GM19468 (cell line): ENCODE measurements around the gene ZNF275.
A peak's percentile ranks its signal among the peaks of the same experiment; 100 is the strongest.
"Not testable (repeated sequence)": the region's sequence is repeated elsewhere in the genome, so short reads cannot be mapped to it uniquely, and the experiment has no call there.

Experiments used
- ATAC-seq: cut with Tn5 transposase; IDR thresholded peaks from one replicate; pipeline ENCODE4 v1.9.1; 2021; ENCODE audit warnings: mild to moderate bottlenecking, moderate library complexity, moderate number of reproducible peaks; ENCODE audit not compliant: unreplicated experiment; ENCODE audit errors: extremely low read depth

The ZNF275 gene, protein sequence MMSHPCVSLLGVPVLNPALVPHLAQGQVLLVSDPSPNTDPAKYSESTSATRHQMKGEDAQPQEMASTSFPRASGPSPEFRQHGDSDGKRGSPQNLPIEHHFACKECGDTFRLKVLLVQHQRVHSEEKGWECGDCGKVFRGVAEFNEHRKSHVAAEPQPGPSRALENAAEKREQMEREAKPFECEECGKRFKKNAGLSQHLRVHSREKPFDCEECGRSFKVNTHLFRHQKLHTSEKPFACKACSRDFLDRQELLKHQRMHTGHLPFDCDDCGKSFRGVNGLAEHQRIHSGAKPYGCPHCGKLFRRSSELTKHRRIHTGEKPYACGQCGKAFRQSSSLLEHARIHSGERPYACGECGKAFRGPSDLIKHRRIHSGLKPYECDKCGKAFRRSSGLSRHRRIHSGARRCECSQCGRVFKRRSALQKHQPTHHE

DNA sequence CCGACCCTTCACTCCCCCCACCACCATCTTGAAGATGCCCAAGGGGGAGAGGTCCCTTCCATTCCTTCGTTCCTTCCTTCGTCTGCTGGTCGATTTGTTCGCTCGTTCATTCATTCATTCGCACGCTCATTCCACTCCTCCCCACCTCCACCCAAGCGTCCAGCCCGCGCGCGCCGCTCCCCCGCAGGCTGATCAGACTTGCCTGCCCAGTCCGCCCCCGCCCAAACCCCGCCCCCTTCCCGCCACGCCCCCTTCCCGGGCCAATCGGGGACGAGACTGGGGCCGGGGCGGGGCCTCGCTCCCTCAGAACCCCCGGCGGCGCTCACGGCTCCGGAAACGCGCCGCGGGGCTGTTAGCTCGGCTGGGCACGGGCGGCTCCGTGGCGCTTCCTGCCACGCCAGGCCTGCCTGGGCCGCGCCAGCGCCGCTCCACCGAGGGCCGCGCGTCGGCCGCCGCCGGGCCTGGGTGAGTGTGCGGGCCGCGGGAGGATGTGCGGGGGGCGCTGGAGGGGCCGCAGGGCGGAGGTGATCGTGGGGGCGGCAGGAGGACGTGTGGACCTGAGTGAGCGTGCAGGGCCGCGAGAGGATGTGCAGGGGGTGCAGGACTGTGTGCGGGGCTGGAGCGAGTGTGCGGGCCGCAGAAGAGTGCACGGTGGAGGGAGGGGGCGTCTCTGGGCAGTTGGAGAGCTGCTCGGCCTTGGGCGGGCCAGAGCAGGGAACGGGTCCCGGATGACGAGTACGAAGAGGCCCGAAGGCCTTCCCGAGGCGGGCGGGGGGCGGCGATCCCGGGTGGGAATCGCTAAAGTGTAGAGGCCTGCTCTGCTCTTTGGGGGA lies at the start of gene ZNF275:
Gene ZNF275 (plus strand): TSS at position 333 of the 833 bp plus-strand sequence. CDS start 2,527 bp downstream, outside the sequence.
- ATAC-seq = peak; percentile 59

DNA sequence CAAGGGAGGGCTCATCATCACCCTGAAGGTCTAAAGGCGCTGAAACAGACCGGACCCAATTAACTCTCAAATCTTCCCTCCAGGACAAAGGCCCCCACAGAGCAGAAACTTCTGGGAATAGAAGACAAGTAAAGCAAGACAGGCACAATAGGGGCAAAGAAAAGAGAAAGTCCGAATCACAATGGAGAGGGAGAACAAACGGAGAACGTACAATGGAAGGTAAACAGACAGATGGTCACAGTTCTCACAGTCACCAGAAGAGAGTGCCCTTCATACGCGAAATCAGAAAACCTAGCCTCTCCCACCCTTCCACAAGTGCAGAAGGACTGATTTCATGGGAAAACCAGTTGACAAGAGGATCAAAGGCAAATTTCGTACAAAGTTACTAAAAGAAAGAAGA lies 48.3 kb upstream of the ZNF275 start:
- ATAC-seq = not testable (repeated sequence)

DNA sequence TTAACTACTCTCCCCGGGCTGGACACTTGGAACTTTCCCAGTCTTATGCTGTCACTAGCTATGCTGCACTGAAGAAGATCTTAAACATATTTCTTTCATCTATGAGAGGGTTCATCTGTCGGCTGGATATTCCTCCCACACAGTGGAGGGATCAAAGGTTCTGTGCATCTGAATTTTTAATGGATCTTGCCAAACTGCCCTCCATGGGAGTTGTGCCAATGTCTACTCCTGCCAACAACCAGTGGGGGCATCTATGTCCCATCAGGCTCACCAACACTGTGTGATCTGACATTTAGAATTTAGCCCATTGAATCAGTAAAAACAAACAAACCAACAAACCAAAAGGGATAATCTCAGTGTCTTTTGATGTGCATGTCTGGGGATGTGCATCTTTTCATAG lies 45.1 kb upstream of the ZNF275 start:
- ATAC-seq = not testable (repeated sequence)

DNA sequence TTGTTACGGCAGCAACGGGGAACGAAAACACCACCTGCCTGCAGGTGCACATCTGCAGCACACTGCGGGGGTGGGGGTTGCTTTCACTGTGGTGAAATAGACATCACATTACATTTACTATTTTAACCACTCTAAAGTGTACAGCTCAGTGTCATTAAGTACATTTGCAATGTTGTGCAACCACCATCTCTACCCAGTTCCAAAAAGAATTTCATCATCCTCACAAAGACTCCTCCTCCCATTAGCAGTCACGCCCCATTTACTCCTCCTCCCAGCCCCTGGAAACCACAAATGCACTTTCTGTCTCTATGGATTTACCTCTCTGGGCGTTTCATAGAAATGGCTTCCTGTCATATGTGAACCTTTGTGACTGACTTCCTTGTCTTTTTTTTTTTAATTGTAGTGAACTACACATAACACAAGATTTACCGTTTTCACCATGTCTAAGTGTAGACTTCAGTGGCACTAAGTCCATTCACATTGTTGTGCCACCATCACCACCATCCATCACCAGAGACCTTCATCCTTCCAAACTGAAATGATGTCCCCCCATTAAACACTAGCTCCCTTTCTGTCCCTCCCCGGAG lies 40.4 kb upstream of the ZNF275 start:
- not testable (repeated sequence) for ATAC-seq

DNA sequence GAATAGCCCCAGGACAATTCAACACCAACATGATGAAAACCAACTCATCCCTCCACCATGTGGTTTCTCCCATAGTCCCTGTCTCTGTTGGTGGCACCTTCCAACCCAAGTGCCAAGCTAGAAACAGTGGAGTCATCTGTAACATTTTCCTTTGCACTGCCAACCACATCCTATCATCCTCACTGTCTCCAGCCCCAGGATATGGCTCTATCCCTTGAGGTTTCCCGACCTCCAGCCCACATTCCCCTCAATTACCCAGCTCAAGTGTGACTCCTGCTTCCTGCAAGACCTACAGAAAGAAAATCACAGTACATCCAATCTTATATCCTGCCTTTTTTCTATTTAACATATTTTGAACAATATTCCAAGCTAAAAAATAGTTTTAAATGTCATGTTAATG lies 36.6 kb upstream of the ZNF275 start:
- no peak for ATAC-seq

DNA sequence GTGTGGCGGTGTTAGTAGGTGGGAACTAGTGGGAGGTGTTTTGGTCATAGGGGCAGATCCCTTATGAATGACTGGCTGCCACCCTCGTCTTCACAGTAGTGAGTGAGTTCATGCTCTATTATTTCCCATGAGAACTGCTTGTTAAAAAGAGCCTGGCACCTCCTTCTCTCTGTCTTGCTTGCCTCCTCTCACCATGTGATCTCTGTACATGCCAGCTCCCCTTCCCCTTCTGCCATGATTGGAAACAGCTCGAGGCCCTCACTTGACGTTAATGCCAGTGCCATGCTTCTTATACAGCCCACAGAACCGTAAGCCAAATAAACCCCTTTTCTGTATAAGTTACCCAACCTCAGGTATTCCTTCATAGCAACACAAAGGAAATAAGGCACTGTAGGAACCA lies 34.1 kb upstream of the ZNF275 start:
- ATAC-seq = no peak

DNA sequence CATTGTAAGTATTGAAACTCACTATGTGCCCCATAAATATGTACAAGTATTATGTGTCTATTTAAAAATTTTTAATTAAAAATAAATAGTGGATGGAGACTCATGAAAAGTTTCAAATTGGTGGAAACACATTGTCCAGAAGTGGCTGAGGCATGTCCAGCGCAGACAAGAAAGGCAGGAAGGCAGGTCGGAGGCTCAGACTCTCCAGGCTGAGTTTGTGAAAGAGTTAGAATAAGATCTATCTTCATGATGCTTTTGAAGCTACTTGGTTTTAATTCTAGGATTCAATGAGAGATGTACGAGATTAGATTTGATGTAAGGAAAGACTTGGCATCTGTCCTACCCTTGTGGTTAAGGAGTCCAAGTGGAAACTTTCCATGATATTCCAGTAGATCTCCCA lies 32.2 kb upstream of the ZNF275 start:
- ATAC-seq = no peak

DNA sequence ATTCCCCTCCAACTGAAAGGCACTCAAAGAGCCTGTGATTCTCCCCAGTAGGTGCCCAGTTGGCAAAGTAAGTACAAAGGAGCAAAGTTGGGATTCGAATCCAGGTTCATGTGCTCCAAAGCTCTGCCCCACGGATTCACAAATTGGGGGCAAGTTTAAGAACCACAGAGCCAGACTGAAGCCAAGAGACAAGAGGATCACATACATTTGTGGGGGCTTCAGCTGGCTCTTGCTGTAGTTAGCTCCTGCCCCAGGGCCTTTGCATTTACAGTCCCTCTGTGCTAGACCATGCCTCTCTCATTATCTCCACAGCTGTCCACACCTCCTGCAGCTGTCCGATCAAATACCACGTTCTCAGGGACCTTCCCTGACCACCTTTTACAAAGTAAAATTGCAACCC lies 31.2 kb upstream of the ZNF275 start:
- no peak for ATAC-seq

DNA sequence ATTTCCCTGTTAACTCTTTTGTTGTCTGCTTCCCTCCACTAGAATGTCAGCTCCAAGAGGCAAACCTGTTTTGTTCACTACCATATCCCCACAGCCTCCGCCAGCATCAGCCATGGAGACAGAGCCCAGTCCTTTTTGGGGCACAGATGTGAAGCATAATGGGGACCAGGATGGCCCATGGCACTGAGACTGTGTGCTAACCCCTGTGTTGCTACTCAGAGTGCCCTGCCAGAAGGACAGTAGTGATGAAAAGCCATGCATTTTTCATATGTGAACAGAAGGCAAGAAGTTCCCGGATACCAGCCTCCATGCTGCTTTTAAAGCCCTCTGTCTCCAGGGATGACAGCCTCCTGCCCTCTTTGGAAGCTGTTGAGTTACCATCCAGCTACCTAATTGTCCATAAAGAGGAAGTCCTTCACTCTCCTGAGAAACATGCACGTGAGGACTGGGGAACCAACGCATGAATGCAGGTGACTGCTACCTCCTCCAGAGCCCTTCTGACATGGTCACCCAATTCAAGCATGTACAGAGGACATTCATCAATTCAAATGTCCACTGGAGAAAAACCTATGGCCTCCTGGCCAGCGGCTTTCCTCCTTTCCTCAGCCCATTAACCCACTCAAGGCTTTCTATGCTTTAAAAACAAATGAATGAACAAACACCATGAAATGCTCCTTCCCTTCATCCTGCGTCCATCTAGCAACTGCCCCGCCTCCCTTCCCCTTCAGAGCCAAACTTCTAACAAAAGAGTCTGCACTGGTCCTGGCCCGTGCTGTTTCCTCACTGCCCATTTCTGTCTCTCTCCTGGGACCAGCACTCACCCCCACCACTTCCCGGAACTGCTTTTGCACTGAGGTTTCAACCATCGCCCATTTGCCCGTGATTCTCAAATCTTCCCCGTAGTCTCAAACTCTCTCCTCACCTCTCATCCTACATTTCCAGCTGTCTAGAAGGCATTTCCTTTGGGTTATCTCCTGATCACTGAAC lies 30.4 kb upstream of the ZNF275 start:
- ATAC-seq = no peak

DNA sequence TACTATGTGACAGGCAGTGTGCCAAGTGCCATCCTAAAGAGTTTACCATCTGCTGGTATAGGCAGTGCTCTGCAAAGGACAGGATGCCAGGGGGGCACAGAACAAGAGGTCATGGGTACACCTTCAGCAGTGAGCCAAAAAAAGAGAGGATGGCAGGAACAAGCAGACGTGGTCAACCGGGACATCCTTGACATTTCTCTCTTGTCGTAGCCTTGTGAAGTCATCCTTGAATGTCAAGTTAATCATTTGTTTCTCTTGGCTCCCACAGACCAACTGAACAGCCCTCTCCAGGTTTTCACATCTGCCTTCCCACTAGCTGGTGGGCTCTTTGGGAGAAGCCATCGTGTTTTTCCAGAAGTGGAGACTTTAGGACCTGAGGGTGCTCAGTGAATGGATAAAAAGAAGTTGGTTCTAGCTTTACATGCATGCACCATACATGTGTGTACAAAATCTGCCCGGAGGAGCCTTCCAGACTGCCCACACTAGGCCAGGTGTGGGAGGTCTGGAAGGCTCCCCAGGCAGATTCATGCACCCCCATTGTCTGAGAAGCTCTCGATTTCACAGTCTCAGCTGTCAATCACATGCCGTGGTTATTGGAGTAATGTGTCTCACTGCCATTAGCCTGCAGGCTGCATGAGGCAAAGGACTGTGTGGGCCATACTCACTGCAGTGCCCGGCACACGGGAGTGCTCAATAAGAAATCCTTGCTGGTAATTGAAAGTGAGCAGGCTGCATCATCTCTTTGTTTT lies 28.8 kb upstream of the ZNF275 start:
- no peak for ATAC-seq

DNA sequence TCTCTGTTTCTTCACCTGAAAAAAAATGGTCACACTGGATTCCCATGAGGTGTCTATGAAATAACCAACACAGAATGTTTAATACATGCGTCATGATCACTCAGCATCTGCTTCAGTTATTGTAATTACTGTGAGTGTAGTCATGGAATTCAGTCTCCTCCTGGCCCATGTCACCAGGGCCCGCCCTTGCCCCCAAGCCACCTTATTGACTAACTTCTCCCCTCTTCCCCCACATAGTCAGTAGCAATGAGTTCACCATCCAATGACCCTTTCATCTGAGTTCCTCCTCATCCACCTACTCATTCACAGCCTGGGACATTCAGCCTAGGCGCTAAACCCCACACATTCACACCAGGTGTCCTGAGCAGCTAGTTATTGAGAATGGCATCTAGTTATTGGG lies 28.0 kb upstream of the ZNF275 start:
- ATAC-seq = no peak

DNA sequence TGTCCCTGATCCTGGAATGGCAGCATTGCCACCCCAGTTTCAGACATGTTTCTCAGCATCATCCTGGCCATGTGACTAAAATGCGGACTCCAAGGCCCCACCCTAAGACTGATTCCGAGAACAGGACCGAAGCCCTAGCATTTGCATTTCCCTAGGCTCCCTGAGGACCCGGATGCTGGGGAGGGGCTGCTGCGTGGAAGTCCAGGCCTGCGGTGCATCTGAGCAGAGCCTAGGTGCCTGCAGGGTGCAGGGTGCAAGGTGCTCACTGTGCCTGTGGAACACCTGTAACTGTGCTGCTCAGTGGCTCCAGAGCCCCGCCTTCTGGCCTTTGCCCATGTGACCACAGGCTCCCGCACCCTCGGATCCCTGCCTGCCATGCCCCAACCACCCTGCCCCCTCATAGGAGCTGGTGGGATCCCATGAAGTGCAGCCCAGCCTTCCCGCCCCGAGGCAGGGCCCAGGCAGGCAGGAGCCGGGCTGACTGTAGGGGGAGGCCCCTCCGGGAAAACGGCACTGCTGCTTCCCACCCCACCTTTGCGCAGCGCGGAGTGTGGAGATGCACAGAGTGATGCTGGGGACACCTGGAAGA lies 27.3 kb upstream of the ZNF275 start:
- no peak for ATAC-seq

DNA sequence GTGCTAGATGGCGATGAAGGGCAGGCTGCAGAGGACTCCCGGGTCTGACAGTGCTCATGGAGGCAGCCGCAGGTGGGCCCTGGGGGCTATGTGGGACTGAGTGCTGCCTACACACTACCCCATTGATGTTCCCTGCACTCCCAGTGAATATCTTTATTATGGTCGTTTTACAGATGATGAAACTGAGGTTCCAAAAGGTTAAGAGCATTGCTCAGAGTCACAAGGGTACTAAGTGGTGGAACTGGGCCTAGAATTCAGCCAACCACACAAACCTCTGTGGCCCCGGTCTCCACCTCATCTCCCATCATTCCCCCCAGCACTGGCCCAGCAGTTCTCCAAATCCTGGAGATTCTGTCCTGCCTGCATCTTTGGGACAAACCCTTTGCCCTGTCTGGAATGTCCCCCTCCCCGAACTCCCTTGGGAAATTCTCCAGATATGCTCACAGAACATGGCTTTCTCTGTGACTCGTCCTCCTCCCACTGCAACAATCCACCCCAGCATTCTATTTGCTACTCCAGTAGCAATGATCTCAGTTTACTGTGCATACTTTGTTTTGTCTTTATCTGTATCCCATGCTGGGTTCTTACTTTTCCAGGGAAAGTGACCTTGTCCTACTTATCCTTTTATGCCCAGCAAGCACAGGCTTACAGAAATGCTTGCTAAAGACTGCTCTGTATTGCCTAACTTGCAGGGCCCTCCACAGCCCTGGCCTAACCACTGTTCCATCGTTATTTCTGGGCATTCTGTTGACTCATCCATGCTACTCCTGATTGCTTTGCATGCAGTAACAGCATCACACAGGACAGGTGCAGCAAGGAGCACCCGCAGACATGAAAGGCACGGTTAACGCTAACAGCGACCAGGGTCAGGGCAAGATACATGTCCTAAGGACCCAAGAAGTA lies 26.4 kb upstream of the ZNF275 start:
- ATAC-seq = no peak

DNA sequence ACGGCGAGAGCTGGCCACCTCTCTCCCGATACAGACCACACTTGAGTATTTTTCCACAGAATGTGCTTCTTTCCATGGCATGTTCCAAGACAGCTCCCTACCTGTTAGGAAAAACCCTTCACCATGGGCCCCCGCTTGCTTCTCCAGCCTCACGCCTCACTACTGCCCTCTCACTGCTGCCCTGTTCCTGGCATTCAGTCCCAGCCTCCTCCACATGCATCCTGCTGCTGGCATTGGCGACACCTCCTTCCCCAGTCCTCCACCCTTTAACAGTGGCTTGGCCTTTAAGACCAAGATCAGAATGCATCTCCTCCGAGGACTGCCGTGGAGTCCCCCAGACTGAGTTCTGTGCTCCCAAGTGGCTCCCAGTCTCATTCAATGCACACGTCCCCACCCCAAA lies 23.1 kb upstream of the ZNF275 start:
- ATAC-seq = no peak

DNA sequence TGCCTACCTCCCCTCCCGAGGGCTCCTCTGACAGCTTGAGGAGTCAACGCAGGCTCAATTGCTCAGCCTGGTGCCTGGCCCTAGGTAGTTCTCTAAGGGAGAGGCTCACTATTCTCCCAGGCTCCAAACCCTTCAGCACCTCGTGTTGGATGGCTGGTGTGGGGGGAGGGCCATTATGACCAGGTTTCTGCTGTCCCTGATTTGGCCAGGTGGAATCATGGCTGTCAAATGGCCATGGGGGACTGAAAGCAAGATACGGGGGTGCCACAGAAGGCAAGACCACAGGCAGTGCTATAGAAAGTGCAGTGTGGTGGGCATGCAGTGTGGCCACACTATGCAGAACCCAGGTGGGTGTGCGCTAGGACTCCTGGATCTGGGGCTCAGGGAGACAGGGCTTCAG lies 21.9 kb upstream of the ZNF275 start:
- no peak for ATAC-seq

DNA sequence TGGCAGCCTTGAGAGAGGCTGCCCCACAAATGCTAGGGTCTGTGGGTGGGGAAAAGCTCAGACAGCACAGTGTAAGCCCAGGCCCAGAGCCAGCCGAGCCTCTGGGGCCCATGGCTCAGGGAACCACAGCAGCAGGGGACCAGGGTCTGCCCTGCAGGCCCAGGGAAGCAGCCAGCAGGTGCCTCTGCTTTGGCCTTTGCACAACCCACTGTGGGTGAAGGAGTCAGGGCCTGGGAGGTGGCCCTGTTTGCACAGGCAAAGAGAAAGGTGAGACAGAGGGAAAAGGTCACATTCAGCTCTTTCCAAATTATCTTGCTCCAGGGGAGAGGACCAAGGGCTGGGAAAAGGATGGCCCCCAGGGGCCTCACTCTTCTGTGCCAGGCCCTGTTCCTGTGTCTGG lies 21.1 kb upstream of the ZNF275 start:
- ATAC-seq = no peak

DNA sequence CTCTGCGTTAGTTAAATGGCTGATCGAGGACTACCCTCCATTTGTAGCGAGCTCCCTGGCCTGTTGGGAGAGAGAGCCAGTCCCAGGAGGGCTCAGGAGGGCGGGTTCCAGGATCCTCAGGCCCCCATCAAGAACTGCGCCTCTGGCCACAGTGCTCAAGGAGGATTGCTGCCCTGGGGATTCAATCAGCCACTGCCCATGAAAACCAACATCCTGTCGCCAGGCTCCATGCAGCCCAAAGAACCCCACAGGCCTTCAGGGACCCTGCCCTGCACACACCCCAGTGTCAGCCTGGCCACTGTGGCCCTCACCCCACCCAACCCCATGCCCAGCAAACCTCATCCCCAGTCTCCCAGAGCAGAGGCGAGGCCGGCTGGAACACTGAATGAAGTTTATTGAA lies 16.6 kb upstream of the ZNF275 start:
- ATAC-seq = no peak
